ENCODE data around the gene GNPTG. TPM values are rescaled to one million over a fixed set of nuclear protein-coding genes. Genes with fewer than 3 reads are reported as not detected.

GNPTG gene
- total and polyA plus RNA-seq, 9 of the 15 experiments (the other 6 are each of a cell fraction or from before 2014, with no cell fraction given), result 0.69 to 33.3 (median 13.6) TPM

DNA sequence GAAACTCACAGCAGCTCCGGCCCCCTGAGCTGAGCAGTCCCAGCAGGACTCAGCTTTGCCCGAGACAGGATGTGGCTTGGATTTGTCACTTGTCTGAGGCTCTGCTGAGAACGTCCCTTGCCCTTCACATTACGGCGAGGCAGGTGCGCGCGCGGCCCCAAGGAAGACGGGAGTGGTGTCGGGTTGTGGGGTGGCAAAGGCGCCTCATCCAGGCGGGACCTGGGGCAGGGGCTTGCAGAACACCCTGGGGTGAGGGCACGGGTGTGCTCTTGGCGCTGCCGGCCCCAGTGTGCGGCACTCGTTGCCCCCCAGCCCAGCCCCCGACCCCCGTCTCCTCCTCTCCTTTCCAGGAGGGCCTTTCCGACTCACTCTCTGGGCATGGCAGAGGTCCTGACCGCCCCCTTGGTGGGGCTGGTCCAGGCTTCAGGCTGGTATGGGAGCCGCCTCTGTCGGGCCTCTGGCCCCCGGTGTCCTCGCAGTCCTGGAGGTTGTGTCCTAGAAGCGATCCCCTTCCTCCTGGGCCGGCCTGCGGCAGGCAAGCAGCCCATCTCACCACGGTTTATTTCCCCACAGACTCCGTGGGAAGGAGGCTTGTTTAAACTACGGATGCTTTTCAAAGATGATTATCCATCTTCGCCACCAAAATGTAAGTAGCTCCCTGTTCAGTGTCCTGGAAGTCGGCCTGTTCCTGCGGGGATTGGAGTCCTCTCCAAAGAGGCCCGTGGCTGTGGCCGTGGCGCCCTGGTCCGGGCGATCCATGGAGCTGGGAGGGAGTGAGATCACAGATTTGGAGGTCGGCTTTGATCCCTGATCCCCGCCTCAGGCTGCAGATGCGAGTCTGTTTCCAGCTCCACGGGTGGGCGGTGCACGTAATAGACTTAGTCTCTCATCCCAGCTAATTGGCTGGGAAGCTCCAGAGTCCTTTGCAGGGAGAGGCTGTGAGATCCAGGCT is 36.4 kb upstream of the GNPTG start:
- no peak for DNase-seq (ENCODE audit: extremely low read depth in 1 of 4, low spot score in 3 of 4)

DNA sequence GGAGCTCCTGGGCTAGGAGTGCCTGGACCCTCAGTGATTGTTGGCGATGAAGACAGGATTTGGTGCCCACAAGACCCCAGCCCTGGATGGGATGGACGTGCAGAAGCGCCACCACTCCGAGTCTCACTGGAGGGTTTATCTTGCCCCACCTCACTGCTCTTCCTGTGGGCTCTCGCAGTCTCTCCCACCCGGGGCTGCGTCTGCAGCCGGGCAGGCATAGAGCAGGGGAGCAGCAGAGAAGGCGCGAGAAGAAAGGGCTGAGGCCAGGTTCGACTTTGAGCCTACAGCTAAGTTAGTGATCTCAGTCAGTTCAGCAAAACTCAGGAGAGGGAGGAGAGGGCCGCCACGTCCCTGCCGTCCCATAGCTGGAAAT is 35.7 kb upstream of the GNPTG start:
- peaks cover 52% of the 10 kb centered on the region for H3K79me2 ChIP-seq (ENCODE audit: control insufficient read depth, insufficient read depth, low read length)
- TF ChIP-seq MYBL2 (IDR thresholded peaks at IDR 0.05; ENCODE audit: low read depth), result no peak
- no peak for TF ChIP-seq MYBL2 (CRISPR knock-in tag; IDR thresholded peaks at IDR 0.05; ENCODE audit: borderline replicate concordance)
- TF ChIP-seq, protein P1, sequence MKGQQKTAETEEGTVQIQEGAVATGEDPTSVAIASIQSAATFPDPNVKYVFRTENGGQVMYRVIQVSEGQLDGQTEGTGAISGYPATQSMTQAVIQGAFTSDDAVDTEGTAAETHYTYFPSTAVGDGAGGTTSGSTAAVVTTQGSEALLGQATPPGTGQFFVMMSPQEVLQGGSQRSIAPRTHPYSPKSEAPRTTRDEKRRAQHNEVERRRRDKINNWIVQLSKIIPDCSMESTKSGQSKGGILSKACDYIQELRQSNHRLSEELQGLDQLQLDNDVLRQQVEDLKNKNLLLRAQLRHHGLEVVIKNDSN (CRISPR knock-in tag; IDR thresholded peaks at IDR 0.05), result no peak
- TF ChIP-seq ERF (CRISPR knock-in tag; IDR thresholded peaks at IDR 0.05), result no peak
- no peak for TF ChIP-seq PHB (CRISPR knock-in tag; IDR thresholded peaks at IDR 0.05)
- TF ChIP-seq TAF7 (tag; IDR thresholded peaks at IDR 0.05), result no peak
- TF ChIP-seq ZSCAN32 (CRISPR knock-in tag; IDR thresholded peaks at IDR 0.05), result no peak
- no peak for TF ChIP-seq TCFL5 (CRISPR knock-in tag; conservative IDR thresholded peaks at IDR 0.05)
- no peak for TF ChIP-seq ELF1 (tag; IDR thresholded peaks at IDR 0.05)
- TF ChIP-seq TAF15 (IDR thresholded peaks at IDR 0.05; ENCODE audit: low read depth, low read length), result no peak
- TF ChIP-seq FOSL1 (tag; conservative IDR thresholded peaks at IDR 0.05), result no peak
- no peak for TF ChIP-seq PPARD (CRISPR knock-in tag; IDR thresholded peaks at IDR 0.05)
- no peak for TF ChIP-seq TRIM28 (IDR thresholded peaks at IDR 0.05)
- no peak for TF ChIP-seq ZNF224 (CRISPR knock-in tag; IDR thresholded peaks at IDR 0.05)
- TF ChIP-seq STAG1 (CRISPR knock-in tag; IDR thresholded peaks at IDR 0.05; ENCODE audit: borderline replicate concordance), result no peak
- no peak overlapping the region for H3K4me2 ChIP-seq (ENCODE audit: insufficient read depth, low read length)
- ChIA-PET POLR2A (interaction anchor here (0.7 to 2.4 kb wide), 6 partner anchors 9 to 36 kb away, joined by 3 to 15 read pairs (median 6); no protein-coding TSS in a partner anchor), CTCF (ENCODE audit: low intra/inter-chr PET ratio) (no interaction called here)
- intact Hi-C loops (cut with micrococcal nuclease), result no loop called here
- in situ Hi-C loops (cut with MboI), result no loop called here
- no peak for DNase-seq (ENCODE audit: extremely low read depth in 1 of 4, low spot score in 3 of 4)
- WGBS (ENCODE audit: insufficient coverage, low coverage, missing lambda C conversion rate), result 99% methylated on average over 13 of the region's 14 CpGs
- BruUV-seq (replicated peaks), result no TSS peak
- FAIRE-seq, result no peak
- H3K4me3 ChIP-seq, result no peak overlapping the region
- no peak for ATAC-seq
- H3K9me1 ChIP-seq (ENCODE audit: control insufficient read depth, insufficient read depth, low read length), result peaks cover 16% of the 10 kb centered on the region
- H3K27me3 ChIP-seq (ENCODE audit: control insufficient read depth in 2 of 2, insufficient read depth in 2 of 2, low read length in 2 of 2), result no peaks in the 10 kb centered on the region
- peak overlapping the region in 1 of 2 experiments; percentile 58; a peak in 1 of 4 replicates for H3K9ac ChIP-seq (ENCODE audit: insufficient read depth in 1 of 2, low read depth in 2 of 2, low read length in 2 of 2)
- H3K4me1 ChIP-seq (replicated peaks in 1 of 2; ENCODE audit: control insufficient read depth in 2 of 2, insufficient read depth in 2 of 2, low read length in 2 of 2), result peaks cover 7 to 37% of the 10 kb centered on the region in 2 experiments
- no peak overlapping the region for H3K27ac ChIP-seq (ENCODE audit: extremely low read depth, low read depth, low read length)
- peaks cover 99% of the 10 kb centered on the region for H3K36me3 ChIP-seq (ENCODE audit: control insufficient read depth, insufficient read depth, low read length)
- H4K20me1 ChIP-seq (replicated peaks; ENCODE audit: control insufficient read depth, insufficient read depth, low read length), result peaks cover 39% of the 10 kb centered on the region
- H2AFZ ChIP-seq (ENCODE audit: low read depth, low read length), result no peak overlapping the region
- H3K9me3 ChIP-seq (replicated peaks; ENCODE audit: control insufficient read depth, insufficient read depth, low read depth, low read length), result no peaks in the 10 kb centered on the region

More for the DNA sequence above, 36.4 kb upstream of the GNPTG start:
- Histone ChIP-seq H3K36me3 (ENCODE audit: control insufficient read depth, insufficient read depth, low read length) (peaks cover 99% of the 10 kb centered on the region), H3K9me1 (ENCODE audit: control insufficient read depth, insufficient read depth, low read length) (peaks cover 22% of the 10 kb centered on the region), H3K4me1 (replicated peaks in 1 of 2; ENCODE audit: control insufficient read depth in 2 of 2, insufficient read depth in 2 of 2, low read length in 2 of 2) (peaks cover 12 to 44% of the 10 kb centered on the region in 2 experiments), H3K27me3 (ENCODE audit: control insufficient read depth in 2 of 2, insufficient read depth in 2 of 2, low read length in 2 of 2) (no peaks in the 10 kb centered on the region), H3K79me2 (ENCODE audit: control insufficient read depth, insufficient read depth, low read length) (peaks cover 58% of the 10 kb centered on the region), H2AFZ (ENCODE audit: low read depth, low read length) (no peak overlapping the region), H3K4me3 (no peak overlapping the region), H4K20me1 (replicated peaks; ENCODE audit: control insufficient read depth, insufficient read depth, low read length) (peaks cover 45% of the 10 kb centered on the region), H3K9me3 (replicated peaks; ENCODE audit: control insufficient read depth, insufficient read depth, low read depth, low read length) (no peaks in the 10 kb centered on the region), H3K9ac (ENCODE audit: insufficient read depth in 1 of 2, low read depth in 2 of 2, low read length in 2 of 2) (peak overlapping the region in 1 of 2 experiments; percentile 58; a peak in 1 of 4 replicates), H3K27ac (ENCODE audit: extremely low read depth, low read depth, low read length) (no peak overlapping the region), H3K4me2 (ENCODE audit: insufficient read depth, low read length) (no peak overlapping the region)
- in situ Hi-C loops (cut with MboI), result no loop called here
- no peak for ATAC-seq
- TF ChIP-seq POLR2G (IDR thresholded peaks at IDR 0.05; ENCODE audit: low read depth, low read length) (peak; percentile 8; the same call in 1 of the 2 replicates), BCL6 (CRISPR knock-in tag; IDR thresholded peaks at IDR 0.05) (no peak), RBFOX2 (IDR thresholded peaks at IDR 0.05; ENCODE audit: low read depth, low read length) (peak; percentile 41; the same call in 1 of the 2 replicates)
- intact Hi-C loops (cut with micrococcal nuclease), result no loop called here
- CTCF ChIA-PET (ENCODE audit: low intra/inter-chr PET ratio), result no interaction called here
- WGBS (ENCODE audit: insufficient coverage, low coverage, missing lambda C conversion rate), result 91% methylated on average over 26 of the region's 46 CpGs
- BruUV-seq (replicated peaks), result no TSS peak
- POLR2A ChIA-PET, result interaction anchor here (0.7 to 2.4 kb wide), 5 partner anchors 10 to 25 kb away, joined by 3 to 15 read pairs (median 7); no protein-coding TSS in a partner anchor
- FAIRE-seq, result no peak
